Measurements from ENCODE around the gene ZNF93.

GRCh38 chr19:19900139-19900728 is 512 bp upstream of the ZNF93 start:
- TF ChIP-seq CTCF (conservative IDR thresholded peaks at IDR 0.05; ENCODE audit: low read depth, low read length), result no peak
- TF ChIP-seq EZH2 (IDR thresholded peaks at IDR 0.05; ENCODE audit: borderline replicate concordance, low read depth, low read length, poor library complexity, severe bottlenecking), result no peak

All from A673 (cell line).